Hepatocyte (in vitro differentiated cells): Measurements from ENCODE around the gene CCDC90B. TPM values are rescaled to one million over a fixed set of nuclear protein-coding genes. Genes with fewer than 3 reads are reported as not detected.
A peak's percentile ranks its signal among the peaks of the same experiment; 100 is the strongest.
"Not testable (repeated sequence)": the region's sequence is repeated elsewhere in the genome, so short reads cannot be mapped to it uniquely, and the experiment has no call there.

Experiments
- DNase-seq: peaks from one replicate; pipeline ENCODE4 v3.0.0-alpha.2; 2016; ENCODE audit warnings: low spot score
- H2AFZ ChIP-seq: fragments of 200-600 bp; sonication (generic); 2 replicates; pipeline ENCODE4 v1.6.0; 2016; ENCODE audit warnings: antibody characterized with exemption, mild to moderate bottlenecking
- H3K27ac ChIP-seq: fragments of 200-600 bp; sonication (generic); 2 replicates; pipeline ENCODE4 v1.5.1; 2016; ENCODE audit warnings: mild to moderate bottlenecking
- H3K27me3 ChIP-seq: fragments of 200-600 bp; sonication (generic); 2 replicates; pipeline ENCODE4 v1.6.1; 2016
- H3K36me3 ChIP-seq: fragments of 200-600 bp; sonication (generic); replicated peaks from 2 replicates; pipeline ENCODE4 v1.5.1; 2016; ENCODE audit warnings: low read depth; ENCODE audit not compliant: insufficient read depth
- H3K4me1 ChIP-seq: fragments of 200-600 bp; sonication (generic); 2 replicates; pipeline ENCODE4 v1.5.1; 2016; ENCODE audit warnings: mild to moderate bottlenecking, moderate library complexity; ENCODE audit not compliant: insufficient read depth
- H3K4me2 ChIP-seq: fragments of 200-600 bp; sonication (generic); 2 replicates; pipeline ENCODE4 v1.6.0; 2016
- H3K4me3 ChIP-seq: fragments of 200-600 bp; sonication (generic); 2 replicates; pipeline ENCODE4 v1.5.1; 2016; ENCODE audit warnings: mild to moderate bottlenecking
- H3K79me2 ChIP-seq: fragments of 200-600 bp; sonication (generic); 2 replicates; pipeline ENCODE4 v1.6.0; 2017; ENCODE audit warnings: mild to moderate bottlenecking
- H3K9me2 ChIP-seq: fragments of 200-600 bp; sonication (generic); replicated peaks from 2 replicates; pipeline ENCODE4 v1.6.0; 2017; ENCODE audit warnings: mild to moderate bottlenecking; ENCODE audit not compliant: insufficient read depth
- H3K9me3 ChIP-seq: fragments of 200-600 bp; sonication (generic); 2 replicates; pipeline ENCODE4 v1.5.1; 2016; ENCODE audit warnings: low read depth, mild to moderate bottlenecking
- H4K20me1 ChIP-seq: fragments of 200-600 bp; sonication (generic); 2 replicates; pipeline ENCODE4 v1.6.0; 2016; ENCODE audit warnings: mild to moderate bottlenecking; ENCODE audit not compliant: insufficient read depth, poor library complexity, severe bottlenecking
- CTCF ChIP-seq: fragments of 200-600 bp; sonication (generic); IDR thresholded peaks from 2 replicates; pipeline ENCODE4 v1.5.1; 2016; ENCODE audit warnings: antibody characterized with exemption, mild to moderate bottlenecking; ENCODE audit not compliant: poor library complexity
- EZH2 ChIP-seq: fragments of 200-600 bp; sonication (generic); IDR thresholded peaks from 2 replicates; pipeline ENCODE4 v1.6.1; 2016; ENCODE audit warnings: antibody characterized with exemption, mild to moderate bottlenecking, borderline replicate concordance
- EZH2phosphoT487 ChIP-seq: fragments of 200-600 bp; sonication (generic); IDR thresholded peaks from one replicate; pipeline ENCODE4 v1.6.1; 2018; ENCODE audit warnings: antibody characterized with exemption, mild to moderate bottlenecking, low read depth, moderate library complexity; ENCODE audit not compliant: unreplicated experiment, severe bottlenecking
- WGBS: methylation state at CpG from one replicate; pipeline ENCODE4 v1.1.6; 2016; ENCODE audit warnings: low lambda C conversion rate; ENCODE audit errors: missing lambda C conversion rate; 5-methylcytosine and 5-hydroxymethylcytosine counted together
- polyA plus RNA-seq: library from polyadenylated mRNA; unstranded; fragments of >200 nt; fragmentation: Nextera tagmentation; extraction: Ambion mirVana; gene quantifications from 2 replicates; pipeline ENCODE4 v1.2.1, GENCODE V29; 2016
- total RNA-seq: library from RNA; depleted of rRNA; stranded (reverse); fragments of >200 nt; gene quantifications from 2 replicates; pipeline ENCODE4 v1.2.3, GENCODE V29; 2014

Gene CCDC90B
- total and polyA plus RNA-seq, 2 experiments from 2014 or later: 42.4 to 47.8 TPM

DNA sequence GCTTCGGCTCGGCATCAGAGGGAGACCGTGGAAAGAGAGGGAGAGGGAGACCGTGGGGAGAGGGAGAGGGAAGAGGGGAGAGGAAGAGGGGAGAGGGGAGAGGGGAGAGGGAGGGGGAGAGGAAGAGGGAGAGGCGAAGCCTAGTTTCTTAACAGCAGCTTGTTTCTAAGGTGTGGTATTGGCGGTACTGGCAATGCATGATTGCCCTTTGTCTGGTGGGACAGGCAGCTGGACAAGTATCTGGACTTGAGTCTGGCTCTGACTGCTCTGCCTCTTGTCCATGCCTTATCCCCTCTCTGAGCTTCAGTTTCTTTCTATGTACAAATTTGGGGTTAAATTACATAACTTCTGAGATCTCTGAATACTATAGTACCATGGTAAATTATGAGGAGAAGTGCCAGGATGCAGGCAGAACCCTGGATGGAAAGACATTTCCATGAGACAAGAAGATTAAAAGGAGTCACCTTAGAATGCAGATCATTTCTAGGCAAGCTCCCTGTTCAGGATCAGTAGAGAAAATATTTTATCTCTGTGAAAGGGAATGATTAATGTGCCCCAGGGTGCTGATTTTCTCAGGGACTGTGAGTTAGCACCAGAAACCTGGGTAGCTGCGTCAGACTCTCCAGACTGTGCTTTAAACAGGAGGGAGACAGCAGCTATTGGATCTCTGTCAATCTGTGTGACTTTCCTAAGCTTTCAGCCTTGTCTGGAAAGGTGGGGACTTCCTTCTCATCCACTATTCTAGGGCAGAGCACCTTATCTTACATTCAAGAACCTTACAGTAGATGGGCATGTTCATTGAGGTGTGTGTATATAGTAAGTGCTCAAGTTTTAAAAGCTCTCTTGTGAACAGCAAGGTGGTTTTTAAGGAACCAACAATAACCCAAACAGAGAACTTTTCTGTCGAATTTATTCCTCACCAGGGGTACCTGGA lies 31.9 kb upstream of the CCDC90B start:
- Histone ChIP-seq H3K4me1 (peaks cover 10% of the 10 kb centered on the region), H3K79me2 (no peaks in the 10 kb centered on the region), H3K36me3 (no peaks in the 10 kb centered on the region), H3K9me3 (no peaks in the 10 kb centered on the region), H3K4me2 (peak overlapping the region; percentile 20), H2AFZ (no peak overlapping the region), H3K4me3 (no peak overlapping the region), H3K9me2 (no peaks in the 10 kb centered on the region), H3K27me3 (no peaks in the 10 kb centered on the region), H4K20me1 (no peaks in the 10 kb centered on the region), H3K27ac (peak overlapping the region; percentile 42)
- TF ChIP-seq EZH2phosphoT487 (no peak), EZH2 (no peak), CTCF (no peak)
- WGBS: 77% methylated on average over 7 of the region's 8 CpGs
- no peak for DNase-seq

DNA sequence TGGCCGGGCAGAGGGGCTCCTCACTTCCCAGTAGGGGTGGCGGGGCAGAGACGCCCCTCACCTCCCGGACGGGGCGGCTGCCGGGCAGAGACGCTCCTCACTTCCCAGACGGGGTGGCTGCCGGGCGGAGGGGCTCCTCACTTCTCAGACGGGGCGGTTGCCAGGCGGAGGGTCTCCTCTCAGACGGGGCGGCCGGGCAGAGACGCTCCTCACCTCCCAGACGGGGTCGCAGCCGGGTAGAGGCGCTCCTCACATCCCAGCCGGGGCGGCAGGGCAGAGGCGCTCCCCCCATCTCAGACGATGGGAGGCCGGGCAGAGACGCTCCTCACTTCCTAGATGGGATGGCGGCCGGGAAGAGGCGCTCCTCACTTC lies 30.7 kb upstream of the CCDC90B start:
- not testable (repeated sequence) for H3K9me3 ChIP-seq, H3K79me2 ChIP-seq, H4K20me1 ChIP-seq, DNase-seq, H3K27me3 ChIP-seq, H3K27ac ChIP-seq, H3K4me2 ChIP-seq, H2AFZ ChIP-seq, H3K36me3 ChIP-seq, H3K9me2 ChIP-seq, H3K4me3 ChIP-seq
- 95% methylated on average over 24 of the region's 31 CpGs for WGBS
- H3K4me1 ChIP-seq: peaks cover 10% of the 10 kb centered on the region

DNA sequence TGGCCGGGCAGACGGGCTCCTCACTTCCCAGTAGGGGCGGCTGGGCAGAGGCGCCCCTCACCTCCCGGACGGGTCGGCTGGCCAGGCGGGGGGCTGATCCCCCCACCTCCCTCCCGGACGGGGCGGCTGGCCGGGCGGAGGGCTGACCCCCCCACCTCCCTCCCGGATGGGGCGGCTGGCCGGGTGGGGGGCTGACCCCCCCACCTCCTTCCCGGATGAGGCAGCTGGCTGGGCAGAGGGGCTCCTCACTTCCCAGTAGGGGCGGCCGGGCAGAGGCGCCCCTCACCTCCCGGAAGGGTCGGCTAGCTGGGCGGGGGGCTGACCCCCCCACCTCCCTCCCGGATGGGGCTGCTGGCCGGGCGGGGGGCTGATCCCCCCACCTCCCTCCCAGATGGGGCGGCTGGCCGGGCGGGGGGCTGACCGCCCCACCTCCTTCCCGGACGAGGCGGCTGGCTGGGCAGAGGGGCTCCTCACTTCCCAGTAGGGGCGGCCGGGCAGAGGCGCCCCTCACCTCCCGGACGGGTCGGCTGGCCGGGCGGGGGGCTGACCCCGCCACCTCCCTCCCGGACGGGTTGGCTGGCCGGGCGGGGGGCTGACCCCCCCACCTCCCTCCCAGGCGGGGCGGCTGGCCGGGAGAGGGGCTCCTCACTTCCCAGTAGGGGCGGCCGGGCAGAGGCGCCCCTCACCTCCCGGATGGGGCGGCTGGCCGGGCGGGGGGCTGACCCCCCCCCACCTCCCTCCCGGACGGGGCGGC lies 30.2 kb upstream of the CCDC90B start:
- H4K20me1 ChIP-seq, DNase-seq, H3K36me3 ChIP-seq, H3K79me2 ChIP-seq, H3K4me2 ChIP-seq, H3K4me3 ChIP-seq, H3K9me2 ChIP-seq, H2AFZ ChIP-seq, H3K27me3 ChIP-seq, H3K27ac ChIP-seq, H3K9me3 ChIP-seq: not testable (repeated sequence)
- 93% methylated on average over 8 of the region's 59 CpGs for WGBS
- H3K4me1 ChIP-seq: peaks cover 10% of the 10 kb centered on the region

- H2AFZ ChIP-seq: no peak overlapping the region
- TF ChIP-seq EZH2phosphoT487 (no peak), EZH2 (no peak), CTCF (no peak)
- H3K4me1 ChIP-seq: no peaks in the 10 kb centered on the region
- H3K9me2 ChIP-seq: no peaks in the 10 kb centered on the region
- no peak overlapping the region for H3K4me3 ChIP-seq
- H3K27me3 ChIP-seq: no peaks in the 10 kb centered on the region
- H3K36me3 ChIP-seq: no peaks in the 10 kb centered on the region
- H3K4me2 ChIP-seq: no peak overlapping the region
- no peak for DNase-seq
- no peaks in the 10 kb centered on the region for H4K20me1 ChIP-seq
- no peaks in the 10 kb centered on the region for H3K9me3 ChIP-seq
- H3K79me2 ChIP-seq: no peaks in the 10 kb centered on the region
- no peak overlapping the region for H3K27ac ChIP-seq
These were observed 26.3 kb upstream of the CCDC90B start for GRCh38 chr11:83312430-83312829.
